Astrocyte of the spinal cord (primary cell): Measurements from ENCODE around the gene PCBD2.
"Not testable (repeated sequence)": the region's sequence is repeated elsewhere in the genome, so short reads cannot be mapped to it uniquely, and the experiment has no call there.

Experiments used
- DNase-seq: peaks from one replicate; pipeline ENCODE4 v3.0.0; 2011; ENCODE audit warnings: low read depth, low spot score
- H3K4me3 ChIP-seq: 2 replicates; pipeline ENCODE4 v1.5.1; 2011; ENCODE audit warnings: low read depth, mild to moderate bottlenecking, low read length, moderate library complexity
- in situ Hi-C: cut with HindIII; loops from 2 replicates; pipeline ENCODE4 v1.10.0; 2017; ENCODE audit warnings: low sequenced_read_pairs
- TF ChIP-seq, protein P1 (sequence below): IDR thresholded peaks from 2 replicates; pipeline ENCODE4 v1.5.1; 2012; ENCODE audit warnings: low read depth, mild to moderate bottlenecking, low read length, inconsistent platforms

The PCBD2 gene

DNA sequence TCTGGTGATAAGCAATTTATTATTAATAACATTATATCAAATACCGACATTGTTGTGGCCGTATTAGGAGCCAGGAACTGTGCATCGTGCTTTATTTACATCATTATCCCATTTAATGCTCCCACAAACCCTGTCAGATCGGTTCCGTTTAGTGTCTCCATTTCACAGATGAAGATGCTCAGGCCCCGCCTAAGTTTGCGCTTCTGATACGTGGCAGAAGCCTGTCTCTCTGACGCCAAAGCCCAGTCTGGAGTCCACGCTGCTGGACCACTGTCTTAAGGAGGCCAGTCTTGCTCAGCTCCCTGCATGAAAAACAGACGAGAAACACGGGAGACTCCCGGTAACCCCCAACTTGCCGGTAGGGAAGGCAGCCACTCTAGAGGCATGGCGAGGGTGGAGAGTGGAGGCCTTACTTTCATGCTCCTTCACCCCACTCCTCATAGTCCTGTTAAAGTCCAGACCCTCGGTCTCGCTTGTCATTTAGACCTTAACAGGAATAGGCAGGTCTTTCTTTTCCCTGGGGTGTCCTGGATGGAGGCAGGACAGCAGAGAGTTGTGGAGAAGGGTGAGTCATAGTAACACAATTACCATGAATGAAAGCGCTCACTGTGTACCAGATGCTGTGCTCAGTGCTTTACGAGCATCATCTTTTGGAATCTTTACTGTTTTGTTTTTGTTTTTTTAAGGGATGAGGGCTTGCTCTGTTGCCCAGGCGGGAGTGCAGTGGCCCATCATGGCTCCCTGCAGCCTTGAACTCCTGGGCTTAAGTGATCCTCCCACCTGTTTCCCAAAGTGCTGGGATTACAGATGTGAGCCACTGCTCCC lies 29.9 kb upstream of the PCBD2 start:
- TF ChIP-seq, protein P1, sequence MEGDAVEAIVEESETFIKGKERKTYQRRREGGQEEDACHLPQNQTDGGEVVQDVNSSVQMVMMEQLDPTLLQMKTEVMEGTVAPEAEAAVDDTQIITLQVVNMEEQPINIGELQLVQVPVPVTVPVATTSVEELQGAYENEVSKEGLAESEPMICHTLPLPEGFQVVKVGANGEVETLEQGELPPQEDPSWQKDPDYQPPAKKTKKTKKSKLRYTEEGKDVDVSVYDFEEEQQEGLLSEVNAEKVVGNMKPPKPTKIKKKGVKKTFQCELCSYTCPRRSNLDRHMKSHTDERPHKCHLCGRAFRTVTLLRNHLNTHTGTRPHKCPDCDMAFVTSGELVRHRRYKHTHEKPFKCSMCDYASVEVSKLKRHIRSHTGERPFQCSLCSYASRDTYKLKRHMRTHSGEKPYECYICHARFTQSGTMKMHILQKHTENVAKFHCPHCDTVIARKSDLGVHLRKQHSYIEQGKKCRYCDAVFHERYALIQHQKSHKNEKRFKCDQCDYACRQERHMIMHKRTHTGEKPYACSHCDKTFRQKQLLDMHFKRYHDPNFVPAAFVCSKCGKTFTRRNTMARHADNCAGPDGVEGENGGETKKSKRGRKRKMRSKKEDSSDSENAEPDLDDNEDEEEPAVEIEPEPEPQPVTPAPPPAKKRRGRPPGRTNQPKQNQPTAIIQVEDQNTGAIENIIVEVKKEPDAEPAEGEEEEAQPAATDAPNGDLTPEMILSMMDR = no peak
- peak overlapping the region; percentile 67 for H3K4me3 ChIP-seq
- in situ Hi-C loops = no loop called here

DNA sequence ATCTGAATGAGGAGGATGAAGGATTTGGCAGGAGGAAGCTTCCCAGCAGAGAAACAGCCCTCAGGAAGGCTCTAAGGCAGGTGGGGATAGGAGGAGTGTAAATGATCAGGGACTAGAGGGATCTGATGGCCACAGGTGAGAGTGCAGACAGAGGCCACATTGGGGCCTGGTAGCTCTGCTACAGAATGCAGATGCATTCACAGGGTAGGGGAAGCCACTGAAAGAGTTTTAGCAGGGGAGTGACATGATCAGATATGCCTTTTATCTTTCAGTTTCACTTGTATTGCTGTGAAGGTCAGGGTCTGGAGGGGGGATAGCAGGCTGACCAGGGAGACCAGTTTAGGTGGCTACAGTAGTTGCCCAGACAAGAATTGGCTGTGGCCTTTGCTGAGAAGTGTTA lies 27.8 kb upstream of the PCBD2 start:
- no peak overlapping the region for H3K4me3 ChIP-seq
- DNase-seq = no peak
- in situ Hi-C loops = no loop called here
- TF ChIP-seq, protein P1 = no peak

More for the DNA sequence above, 29.9 kb upstream of the PCBD2 start:
- peak; percentile 92 for DNase-seq

DNA sequence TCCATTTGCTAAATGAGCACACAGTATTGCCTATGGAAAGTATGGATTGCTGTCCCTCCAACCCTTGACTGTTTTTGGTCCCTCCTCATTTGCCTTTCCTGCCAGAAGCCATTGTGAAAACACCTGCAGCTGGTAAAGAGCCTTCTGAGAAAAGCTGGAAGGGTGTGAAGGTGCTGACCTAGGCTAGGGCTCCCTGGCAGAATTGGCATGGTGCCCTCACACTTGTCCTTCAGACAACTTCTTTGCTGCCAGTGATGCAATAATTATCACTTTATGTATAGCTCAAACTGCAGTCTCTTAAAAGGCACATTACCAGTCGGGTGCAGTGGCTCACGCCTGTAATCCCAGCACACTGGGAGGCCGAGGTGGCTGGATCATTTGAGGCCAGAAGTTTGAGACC lies 26.5 kb upstream of the PCBD2 start:
- H3K4me3 ChIP-seq = no peak overlapping the region
- TF ChIP-seq, protein P1 = no peak
- no peak for DNase-seq
- in situ Hi-C loops = no loop called here

DNA sequence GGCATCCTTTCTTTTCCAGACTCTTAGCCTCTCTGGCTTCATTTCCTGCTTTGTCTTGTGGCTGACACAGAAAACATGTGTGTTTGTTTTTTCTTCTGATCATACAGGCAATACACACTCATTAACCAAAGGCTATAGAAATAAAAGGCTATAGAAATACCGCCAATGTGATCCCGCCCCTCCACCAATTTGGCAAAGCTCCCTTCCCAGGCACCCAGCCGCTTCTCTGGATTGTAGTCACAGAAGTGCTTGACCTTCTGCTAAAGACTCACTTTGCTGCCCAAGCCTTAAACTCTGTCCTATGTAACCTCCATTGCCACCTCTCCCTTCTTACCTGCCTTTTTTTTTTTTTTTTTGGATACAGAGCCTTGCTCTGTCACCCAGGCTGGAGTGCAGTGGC lies 25.5 kb upstream of the PCBD2 start:
- in situ Hi-C loops = no loop called here
- DNase-seq = no peak
- TF ChIP-seq, protein P1 = no peak
- H3K4me3 ChIP-seq = no peak overlapping the region

DNA sequence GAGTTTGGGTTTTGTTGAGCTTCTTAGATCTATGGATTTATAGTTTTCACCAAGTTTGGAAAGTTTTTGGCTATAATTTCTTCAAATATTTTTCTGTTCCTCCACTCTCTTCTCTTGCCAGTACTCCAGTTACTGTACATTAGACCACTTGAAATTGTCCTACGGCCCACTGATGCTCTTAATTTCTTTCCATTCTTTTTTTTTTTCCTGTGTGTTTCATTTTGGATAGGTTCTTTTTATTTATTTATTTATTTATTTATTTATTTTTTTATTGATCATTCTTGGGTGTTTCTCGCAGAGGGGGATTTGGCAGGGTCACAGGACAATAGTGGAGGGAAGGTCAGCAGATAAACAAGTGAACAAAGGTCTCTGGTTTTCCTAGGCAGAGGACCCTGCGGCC lies 24.0 kb upstream of the PCBD2 start:
- H3K4me3 ChIP-seq, in situ Hi-C loops, DNase-seq: not testable (repeated sequence)

DNA sequence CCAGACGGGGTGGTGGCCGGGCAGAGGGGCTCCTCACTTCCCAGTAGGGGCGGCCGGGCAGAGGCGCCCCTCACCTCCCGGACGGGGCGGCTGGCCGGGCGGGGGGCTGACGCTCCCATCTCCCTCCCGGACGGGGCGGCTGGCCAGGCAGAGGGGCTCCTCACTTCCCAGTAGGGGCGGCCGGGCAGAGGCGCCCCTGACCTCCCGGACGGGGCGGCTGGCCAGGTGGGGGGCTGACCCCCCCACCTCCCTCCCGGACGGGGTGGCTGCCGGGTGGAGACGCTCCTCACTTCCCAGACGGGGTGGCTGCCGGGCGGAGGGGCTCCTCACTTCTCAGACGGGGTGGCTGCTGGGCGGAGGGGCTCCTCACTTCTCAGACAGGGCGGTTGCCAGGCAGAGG lies 23.2 kb upstream of the PCBD2 start:
- H3K4me3 ChIP-seq, in situ Hi-C loops, DNase-seq: not testable (repeated sequence)

DNA sequence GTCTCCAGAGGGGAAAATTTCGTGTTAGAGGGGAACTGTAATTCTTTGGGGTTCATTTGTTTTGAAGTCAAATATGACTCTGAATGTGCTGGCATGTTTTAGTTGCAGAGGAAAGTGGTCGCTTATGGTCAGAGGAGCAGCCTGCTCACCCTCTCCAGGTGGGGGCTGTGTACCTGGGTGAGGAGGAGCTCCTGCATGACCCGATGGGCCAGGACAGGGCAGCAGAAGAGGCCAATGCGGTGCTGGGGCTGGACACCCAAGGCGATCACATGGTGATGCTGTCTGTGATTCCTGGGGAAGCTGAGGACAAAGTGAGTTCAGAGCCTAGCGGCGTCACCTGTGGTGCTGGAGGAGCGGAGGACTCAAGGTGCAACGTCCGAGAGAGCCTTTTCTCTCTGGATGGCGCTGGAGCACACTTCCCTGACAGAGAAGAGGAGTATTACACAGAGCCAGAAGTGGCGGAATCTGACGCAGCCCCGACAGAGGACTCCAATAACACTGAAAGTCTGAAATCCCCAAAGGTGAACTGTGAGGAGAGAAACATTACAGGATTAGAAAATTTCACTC lies 17.3 kb upstream of the PCBD2 start:
- no peak for DNase-seq
- in situ Hi-C loops = no loop called here
- no peak overlapping the region for H3K4me3 ChIP-seq
- TF ChIP-seq, protein P1 = no peak
